Measurements from ENCODE around the gene ACSS2.

DNA sequence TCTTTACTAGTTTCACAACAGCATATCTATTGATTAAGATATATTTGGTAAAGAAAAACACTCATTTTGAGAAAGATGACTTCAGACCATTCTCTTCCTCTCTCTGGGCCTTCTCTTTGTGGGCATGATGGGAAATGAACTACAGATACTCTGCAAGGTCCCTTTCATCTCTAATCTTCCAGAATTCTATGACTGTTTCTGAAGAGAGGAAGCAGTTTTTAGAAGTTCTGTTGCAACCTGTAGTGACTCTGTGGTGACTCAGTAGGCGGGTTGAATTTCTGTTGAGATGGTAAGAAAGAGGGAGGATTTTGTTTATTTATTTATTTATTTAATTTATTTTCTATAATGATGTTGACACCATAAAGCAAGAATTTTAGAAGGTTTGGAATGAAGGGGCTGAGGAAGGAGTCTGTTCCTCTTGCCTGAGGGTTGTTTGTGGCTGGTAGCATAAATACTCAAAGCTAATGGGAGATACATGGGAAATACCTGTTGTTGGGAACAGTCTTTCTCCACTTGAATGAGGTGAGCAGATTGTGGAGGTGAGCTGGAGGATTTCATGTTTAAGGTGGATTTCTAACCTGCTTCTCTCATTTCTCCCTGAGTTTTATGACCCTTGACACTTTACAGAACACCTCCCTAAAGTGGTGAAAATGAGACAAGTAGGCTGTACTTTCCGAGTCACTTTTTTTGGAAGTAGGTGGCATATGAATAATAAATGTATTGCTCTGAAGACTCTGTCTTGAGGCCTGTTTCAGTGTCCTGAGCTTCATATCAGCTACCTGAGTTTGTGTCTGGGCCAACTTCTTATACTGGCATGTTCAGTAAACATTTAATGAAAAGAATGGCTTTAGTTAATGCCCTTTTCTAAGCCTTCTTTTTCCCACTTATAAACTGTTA, 15.0 kb downstream of the ACSS2 start:
- TF ChIP-seq GLIS3 (CRISPR knock-in tag; IDR thresholded peaks at IDR 0.05) = no peak
- TF ChIP-seq, protein P1, sequence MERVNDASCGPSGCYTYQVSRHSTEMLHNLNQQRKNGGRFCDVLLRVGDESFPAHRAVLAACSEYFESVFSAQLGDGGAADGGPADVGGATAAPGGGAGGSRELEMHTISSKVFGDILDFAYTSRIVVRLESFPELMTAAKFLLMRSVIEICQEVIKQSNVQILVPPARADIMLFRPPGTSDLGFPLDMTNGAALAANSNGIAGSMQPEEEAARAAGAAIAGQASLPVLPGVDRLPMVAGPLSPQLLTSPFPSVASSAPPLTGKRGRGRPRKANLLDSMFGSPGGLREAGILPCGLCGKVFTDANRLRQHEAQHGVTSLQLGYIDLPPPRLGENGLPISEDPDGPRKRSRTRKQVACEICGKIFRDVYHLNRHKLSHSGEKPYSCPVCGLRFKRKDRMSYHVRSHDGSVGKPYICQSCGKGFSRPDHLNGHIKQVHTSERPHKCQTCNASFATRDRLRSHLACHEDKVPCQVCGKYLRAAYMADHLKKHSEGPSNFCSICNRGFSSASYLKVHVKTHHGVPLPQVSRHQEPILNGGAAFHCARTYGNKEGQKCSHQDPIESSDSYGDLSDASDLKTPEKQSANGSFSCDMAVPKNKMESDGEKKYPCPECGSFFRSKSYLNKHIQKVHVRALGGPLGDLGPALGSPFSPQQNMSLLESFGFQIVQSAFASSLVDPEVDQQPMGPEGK (CRISPR knock-in tag; IDR thresholded peaks at IDR 0.05; ENCODE audit: borderline replicate concordance) = no peak
- TF ChIP-seq ZFP3 (CRISPR knock-in tag; IDR thresholded peaks at IDR 0.05) = no peak
- TF ChIP-seq, protein P2, sequence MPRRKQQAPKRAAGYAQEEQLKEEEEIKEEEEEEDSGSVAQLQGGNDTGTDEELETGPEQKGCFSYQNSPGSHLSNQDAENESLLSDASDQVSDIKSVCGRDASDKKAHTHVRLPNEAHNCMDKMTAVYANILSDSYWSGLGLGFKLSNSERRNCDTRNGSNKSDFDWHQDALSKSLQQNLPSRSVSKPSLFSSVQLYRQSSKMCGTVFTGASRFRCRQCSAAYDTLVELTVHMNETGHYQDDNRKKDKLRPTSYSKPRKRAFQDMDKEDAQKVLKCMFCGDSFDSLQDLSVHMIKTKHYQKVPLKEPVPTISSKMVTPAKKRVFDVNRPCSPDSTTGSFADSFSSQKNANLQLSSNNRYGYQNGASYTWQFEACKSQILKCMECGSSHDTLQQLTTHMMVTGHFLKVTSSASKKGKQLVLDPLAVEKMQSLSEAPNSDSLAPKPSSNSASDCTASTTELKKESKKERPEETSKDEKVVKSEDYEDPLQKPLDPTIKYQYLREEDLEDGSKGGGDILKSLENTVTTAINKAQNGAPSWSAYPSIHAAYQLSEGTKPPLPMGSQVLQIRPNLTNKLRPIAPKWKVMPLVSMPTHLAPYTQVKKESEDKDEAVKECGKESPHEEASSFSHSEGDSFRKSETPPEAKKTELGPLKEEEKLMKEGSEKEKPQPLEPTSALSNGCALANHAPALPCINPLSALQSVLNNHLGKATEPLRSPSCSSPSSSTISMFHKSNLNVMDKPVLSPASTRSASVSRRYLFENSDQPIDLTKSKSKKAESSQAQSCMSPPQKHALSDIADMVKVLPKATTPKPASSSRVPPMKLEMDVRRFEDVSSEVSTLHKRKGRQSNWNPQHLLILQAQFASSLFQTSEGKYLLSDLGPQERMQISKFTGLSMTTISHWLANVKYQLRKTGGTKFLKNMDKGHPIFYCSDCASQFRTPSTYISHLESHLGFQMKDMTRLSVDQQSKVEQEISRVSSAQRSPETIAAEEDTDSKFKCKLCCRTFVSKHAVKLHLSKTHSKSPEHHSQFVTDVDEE (CRISPR knock-in tag; IDR thresholded peaks at IDR 0.05) = no peak

All from SK-N-SH treated with all-trans-retinoic acid at 6 μM for 48 hours (cell line).